ENCODE results near the gene COX7A1. TPM values are rescaled to one million over a fixed set of nuclear protein-coding genes. Genes with fewer than 3 reads are reported as not detected.

Gene COX7A1
- polyA plus RNA-seq, 3 donors from 2014 or later = not detected

Other genes starting within 250 kb of the COX7A1 start
- gene HCST, start 249.9 kb downstream of the COX7A1 start, polyA plus RNA-seq = 1,000 to 10,000 TPM; 1,885 to 2,801 (median 2,654) TPM
- 1,000 to 10,000 TPM; 2,771 to 3,312 (median 2,871) TPM for gene TYROBP, start 244.2 kb downstream of the COX7A1 start, polyA plus RNA-seq
- gene LRFN3, start 216.1 kb downstream of the COX7A1 start, polyA plus RNA-seq = under 1 TPM; 0.17 to 0.62 (median 0.32) TPM
- 10 to 100 TPM; 44.7 to 51.0 (median 48.3) TPM for gene SDHAF1, start 157.3 kb downstream of the COX7A1 start, polyA plus RNA-seq
- not detected for gene SYNE4, start 143.6 kb downstream of the COX7A1 start, polyA plus RNA-seq
- 10 to 100 TPM; 27.2 to 34.6 (median 30.0) TPM for gene ALKBH6, start 138.2 kb downstream of the COX7A1 start, polyA plus RNA-seq
- under 1 TPM in 2 of 3 donors, not detected in 1; 0.07 to 0.55 TPM for gene CLIP3, start 119.6 kb downstream of the COX7A1 start, polyA plus RNA-seq
- gene THAP8, start 98.2 kb downstream of the COX7A1 start, polyA plus RNA-seq = 10 to 100 TPM in 2 of 3 donors, 1 to 10 TPM in 1; 3.2 to 10.7 (median 10.1) TPM
- gene WDR62, start 97.5 kb downstream of the COX7A1 start, polyA plus RNA-seq = under 1 TPM in 2 of 3 donors, not detected in 1; 0.12 to 0.77 TPM
- not detected for gene OVOL3, start 41.3 kb downstream of the COX7A1 start, polyA plus RNA-seq
- gene POLR2I, start 37.6 kb downstream of the COX7A1 start, polyA plus RNA-seq = 100 to 1,000 TPM; 102 to 136 (median 127) TPM
- 100 to 1,000 TPM; 341 to 445 (median 385) TPM for gene TBCB, start 37.0 kb downstream of the COX7A1 start, polyA plus RNA-seq
- gene CAPNS1, start 12.4 kb downstream of the COX7A1 start, polyA plus RNA-seq = 100 to 1,000 TPM; 176 to 253 (median 225) TPM
- 1 to 10 TPM; 2.9 to 7.6 (median 2.9) TPM for gene ZNF565, start 62.2 kb upstream of the COX7A1 start, polyA plus RNA-seq
- 10 to 100 TPM; 18.6 to 50.6 (median 25.9) TPM for gene ZNF146, start 62.7 kb upstream of the COX7A1 start, polyA plus RNA-seq
- 1 to 10 TPM in 2 of 3 donors, under 1 TPM in 1; 0.46 to 6.4 (median 2.7) TPM for gene ZFP14, start 226.8 kb upstream of the COX7A1 start, polyA plus RNA-seq

Data from immature natural killer cell (primary cell).